NCI-H510A (cell line): Measurements from ENCODE around the gene TREH.
A peak's percentile ranks its signal among the peaks of the same experiment; 100 is the strongest.

ENCODE experiments used
- DNase-seq: peaks from one replicate; lab custom pipeline; 2025; lab: John Stamatoyannopoulos, UW

Gene TREH

GRCh38 chr11:118663902-118664301 lies 15.5 kb downstream of the TREH start:
- no peak for DNase-seq

GRCh38 chr11:118663381-118663780 lies 16.1 kb downstream of the TREH start:
- DNase-seq, result no peak

GRCh38 chr11:118662401-118663271 lies 16.8 kb downstream of the TREH start:
- no peak for DNase-seq

GRCh38 chr11:118661425-118662301 lies 17.8 kb downstream of the TREH start:
- DNase-seq, result no peak

- DNase-seq, result peak; percentile 59
Observed at GRCh38 chr11:118660681-118661424, 18.6 kb downstream of the TREH start.

GRCh38 chr11:118659953-118660680 lies 19.3 kb downstream of the TREH start:
- DNase-seq, result no peak

GRCh38 chr11:118659314-118659952 lies 20.0 kb downstream of the TREH start:
- peak; percentile 86 for DNase-seq

- DNase-seq, result no peak
Observed at GRCh38 chr11:118658429-118659313, 20.8 kb downstream of the TREH start.

GRCh38 chr11:118657709-118658428 lies 21.6 kb downstream of the TREH start:
- no peak for DNase-seq

GRCh38 chr11:118657238-118657637 lies 22.2 kb downstream of the TREH start:
- no peak for DNase-seq

GRCh38 chr11:118656563-118657165 lies 22.8 kb downstream of the TREH start:
- no peak for DNase-seq

- no peak for DNase-seq
Observed at GRCh38 chr11:118655486-118656190, 23.8 kb downstream of the TREH start.

GRCh38 chr11:118653684-118654390 lies 25.6 kb downstream of the TREH start:
- DNase-seq, result no peak

GRCh38 chr11:118652681-118653181 lies 26.7 kb downstream of the TREH start:
- no peak for DNase-seq

- no peak for DNase-seq
Observed at GRCh38 chr11:118651820-118652219, 27.6 kb downstream of the TREH start.

GRCh38 chr11:118650366-118650765 lies 29.1 kb downstream of the TREH start:
- no peak for DNase-seq

- DNase-seq, result no peak
Observed at GRCh38 chr11:118649941-118650340, 29.5 kb downstream of the TREH start.
